GM19468 (cell line): ENCODE results near the gene ZNF423.

Experiments
- ATAC-seq: cut with Tn5 transposase; IDR thresholded peaks from one replicate; pipeline ENCODE4 v1.9.1; 2021; ENCODE audit warnings: mild to moderate bottlenecking, moderate library complexity, moderate number of reproducible peaks; ENCODE audit not compliant: unreplicated experiment; ENCODE audit errors: extremely low read depth

The ZNF423 gene

DNA sequence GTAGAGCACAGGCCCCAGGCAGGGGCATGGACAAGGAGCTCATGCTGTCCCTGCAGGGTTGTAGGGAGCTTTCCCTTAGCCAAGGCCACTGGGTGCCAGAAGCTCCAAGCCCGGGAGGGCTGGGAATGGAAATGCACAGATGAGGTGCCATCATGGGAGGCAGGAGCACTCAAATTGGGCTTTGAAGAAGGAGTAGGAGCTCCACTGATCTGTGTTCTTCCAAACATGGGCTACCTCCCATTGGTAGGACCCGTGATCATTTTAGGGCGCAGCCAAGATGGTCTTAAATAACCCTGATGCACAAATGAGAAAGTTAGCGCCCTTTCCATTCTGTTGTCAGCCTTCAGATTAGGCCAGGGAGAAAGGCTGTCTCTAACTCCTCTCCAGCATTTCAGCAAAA is 201.5 kb downstream of the ZNF423 start:
- no peak for ATAC-seq

DNA sequence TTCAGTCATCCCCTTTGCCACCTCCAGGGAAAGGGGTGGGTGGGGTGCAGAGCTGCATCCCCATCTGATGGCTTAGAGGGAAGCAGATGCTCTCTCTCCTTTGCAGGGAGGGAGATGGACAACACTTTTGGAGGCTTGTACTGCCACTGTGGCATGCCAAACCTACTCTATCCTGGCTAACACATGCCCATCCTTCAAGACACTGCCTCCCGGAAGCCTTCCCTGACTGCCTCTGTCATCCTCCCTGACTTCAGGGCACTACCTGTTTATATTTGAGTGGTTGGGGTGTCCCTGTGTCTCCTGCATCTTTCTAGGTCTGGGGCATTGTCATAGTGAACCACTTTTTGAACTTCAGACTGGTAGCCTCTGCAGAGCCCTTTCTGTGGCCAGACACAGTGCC is 202.3 kb downstream of the ZNF423 start:
- ATAC-seq: no peak

DNA sequence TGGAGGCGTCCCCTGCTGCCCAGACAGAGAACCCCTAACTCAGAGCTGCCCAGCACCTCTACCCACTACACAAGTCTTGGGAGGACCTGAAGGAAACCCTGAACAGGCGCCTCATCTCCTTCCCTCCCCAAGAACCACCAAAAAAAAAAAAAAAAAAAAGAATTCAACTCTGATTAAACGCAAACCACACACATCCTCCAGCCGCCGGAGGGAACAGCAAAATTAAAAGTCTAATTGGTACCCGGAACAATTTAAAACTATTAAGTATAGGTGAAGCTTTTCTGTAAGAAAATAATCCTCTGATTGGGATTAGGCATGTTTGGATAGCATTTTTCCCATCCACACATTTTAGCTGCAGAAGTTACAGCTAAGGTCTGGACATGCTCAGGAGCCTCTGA is 202.7 kb downstream of the ZNF423 start:
- ATAC-seq: no peak

DNA sequence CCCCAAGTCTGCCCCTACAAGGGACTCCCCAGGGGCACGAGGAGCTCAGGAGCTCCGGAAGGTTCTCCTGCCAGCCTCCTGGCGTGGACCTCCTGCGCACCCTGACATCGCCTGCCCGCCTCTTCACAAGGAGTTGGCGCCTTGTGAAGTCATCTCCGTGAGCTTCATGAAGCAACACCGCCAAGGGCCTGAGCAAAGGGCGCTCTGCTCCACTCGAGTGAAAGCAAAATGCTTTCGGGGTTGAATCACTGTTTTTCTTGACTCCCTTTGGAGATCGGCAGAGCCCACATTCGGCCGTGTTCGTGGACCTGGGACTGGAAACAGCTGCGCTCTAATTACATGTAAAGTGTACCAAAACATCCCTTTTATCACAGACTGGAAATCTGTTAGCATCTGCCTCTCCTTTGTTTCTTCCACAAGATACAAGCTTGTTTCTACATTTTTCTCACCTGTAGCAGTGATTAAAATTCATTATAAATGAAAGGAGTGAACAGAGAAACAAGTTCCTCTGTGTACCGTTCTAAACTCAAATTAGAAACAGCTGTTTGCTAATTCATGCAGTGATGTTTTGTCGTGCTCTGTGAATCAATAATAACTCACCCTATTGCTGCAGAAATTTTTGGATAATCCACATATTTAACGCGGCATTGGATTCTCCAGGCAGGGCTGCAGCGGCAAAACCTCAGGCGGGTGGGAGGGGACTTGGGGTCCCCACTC is 203.3 kb downstream of the ZNF423 start:
- no peak for ATAC-seq

DNA sequence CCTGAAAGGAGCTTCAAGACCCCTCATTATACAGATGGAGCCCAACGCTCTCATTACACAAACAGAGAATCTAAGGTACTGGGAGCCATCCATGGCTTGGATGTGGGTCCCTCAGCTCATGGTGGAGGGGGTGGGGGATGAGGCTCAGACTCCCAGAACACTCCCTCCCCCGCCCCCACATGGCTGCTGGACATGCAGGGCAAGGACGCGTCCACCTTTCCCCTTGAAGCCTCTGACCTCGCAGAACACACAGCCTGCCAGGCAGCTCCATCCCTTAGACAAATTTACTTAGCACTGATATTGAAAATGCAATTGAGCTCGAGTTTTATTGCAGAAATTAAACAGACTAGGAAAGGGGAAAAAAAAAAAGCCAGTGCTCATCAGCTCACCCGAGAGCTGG is 203.9 kb downstream of the ZNF423 start:
- ATAC-seq: no peak

DNA sequence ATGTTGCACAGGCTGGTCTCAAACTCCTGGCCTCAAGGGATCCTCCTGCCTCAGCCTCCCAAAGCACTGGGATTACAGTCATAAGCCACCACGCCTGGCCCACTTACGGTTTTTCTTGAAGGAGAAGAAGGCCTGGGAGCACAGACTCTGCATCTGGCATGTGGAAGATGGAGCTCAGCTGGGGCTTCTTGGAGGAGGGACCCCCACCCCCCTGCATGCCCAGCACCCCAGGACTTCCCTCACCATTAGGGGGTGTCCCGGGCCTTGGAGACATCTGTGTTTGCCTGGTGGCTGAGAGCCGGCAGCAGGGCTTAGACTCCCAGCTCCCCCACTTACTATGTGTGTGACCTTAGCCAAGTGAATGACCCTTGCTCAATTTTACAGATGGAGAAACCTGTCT is 204.7 kb downstream of the ZNF423 start:
- no peak for ATAC-seq

DNA sequence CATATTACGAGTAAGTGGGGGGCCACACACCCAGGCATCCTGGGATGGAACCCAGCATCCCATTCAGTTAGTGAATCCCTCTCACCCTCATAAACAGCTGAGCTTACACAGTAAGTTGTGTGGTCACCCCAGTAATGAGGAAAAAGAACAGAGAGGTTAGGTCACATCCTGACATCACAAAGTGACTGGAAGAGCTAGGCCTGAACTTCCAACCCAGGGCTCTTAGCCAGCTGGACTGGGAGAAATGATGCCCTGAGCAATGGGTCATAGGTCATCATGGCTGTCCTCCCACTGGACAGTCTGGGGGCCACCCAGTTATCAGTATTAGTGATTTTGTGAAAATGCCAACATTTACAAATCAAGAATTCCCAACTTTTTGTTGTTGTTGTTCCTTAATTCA is 205.3 kb downstream of the ZNF423 start:
- ATAC-seq: no peak

DNA sequence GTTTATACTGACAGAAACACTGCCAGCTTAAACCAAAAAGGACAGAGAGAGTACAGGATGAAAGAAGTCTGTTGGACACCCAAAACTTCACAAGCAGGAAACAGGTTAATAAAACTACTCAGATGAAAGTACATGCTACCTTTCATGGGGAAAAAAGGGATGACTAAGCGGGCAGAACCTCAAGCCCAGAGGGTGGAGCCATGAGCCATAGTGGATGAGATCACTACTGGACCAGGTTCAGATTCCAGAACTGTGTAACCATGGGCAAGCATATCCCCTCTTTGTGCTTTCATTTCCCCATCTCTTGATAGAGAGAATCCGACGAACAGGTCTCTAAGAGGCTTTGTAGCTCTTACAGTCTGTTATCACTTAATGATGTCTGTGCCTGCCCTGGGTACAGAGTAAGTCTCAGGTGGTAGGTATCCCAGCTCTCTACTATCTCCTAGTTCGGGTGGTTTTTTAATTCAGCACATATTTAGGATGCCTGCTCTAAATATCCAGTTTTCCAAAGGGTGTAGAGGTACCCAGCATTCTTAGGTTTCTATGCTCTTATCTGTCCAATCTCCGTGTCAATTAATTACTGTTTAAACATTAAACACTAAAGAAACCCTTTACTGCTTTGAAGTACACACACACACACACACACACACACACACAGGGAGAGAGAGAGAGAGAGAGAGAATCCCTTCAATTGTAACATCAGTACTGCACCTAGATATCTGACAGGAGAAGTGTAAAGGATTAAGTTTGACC is 206.7 kb downstream of the ZNF423 start:
- ATAC-seq: no peak

DNA sequence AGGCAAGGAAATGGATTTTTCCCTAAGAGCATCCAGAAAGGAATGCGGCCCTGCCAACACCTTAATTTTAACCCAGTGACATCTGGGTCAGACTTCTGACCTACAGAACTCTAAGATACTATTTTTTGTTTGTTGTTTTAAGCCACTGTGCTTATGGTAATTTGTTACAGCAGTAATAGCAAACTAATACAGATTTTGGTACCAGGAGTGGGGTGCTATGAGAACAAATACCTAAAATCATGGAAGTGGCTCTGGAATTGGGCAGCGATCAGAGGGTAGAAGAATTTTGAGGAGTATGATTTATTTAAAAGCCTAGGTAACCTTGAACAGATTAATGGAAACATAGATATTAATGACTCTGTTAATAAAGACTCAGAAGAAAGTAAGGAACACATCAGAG is 208.2 kb downstream of the ZNF423 start:
- ATAC-seq: no peak

DNA sequence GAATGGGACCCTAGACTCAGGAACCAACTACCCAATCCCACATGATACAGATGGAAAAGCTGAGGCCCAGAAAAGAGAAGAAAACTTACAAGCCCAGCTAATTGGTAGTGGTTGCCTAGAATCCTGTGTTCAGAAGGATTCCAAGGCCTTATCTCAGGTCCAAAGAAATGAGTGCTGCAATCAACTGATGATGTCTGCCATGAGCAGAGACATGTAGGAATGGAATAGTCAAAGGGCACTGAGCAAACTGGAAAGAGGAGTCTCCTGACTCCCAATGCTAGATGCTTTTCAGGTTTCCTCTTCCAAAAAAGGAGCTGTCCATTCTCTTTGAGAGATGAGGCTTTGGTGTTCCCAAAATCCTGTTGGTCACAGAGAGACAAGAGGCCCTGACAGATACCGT is 210.6 kb downstream of the ZNF423 start:
- ATAC-seq: no peak

DNA sequence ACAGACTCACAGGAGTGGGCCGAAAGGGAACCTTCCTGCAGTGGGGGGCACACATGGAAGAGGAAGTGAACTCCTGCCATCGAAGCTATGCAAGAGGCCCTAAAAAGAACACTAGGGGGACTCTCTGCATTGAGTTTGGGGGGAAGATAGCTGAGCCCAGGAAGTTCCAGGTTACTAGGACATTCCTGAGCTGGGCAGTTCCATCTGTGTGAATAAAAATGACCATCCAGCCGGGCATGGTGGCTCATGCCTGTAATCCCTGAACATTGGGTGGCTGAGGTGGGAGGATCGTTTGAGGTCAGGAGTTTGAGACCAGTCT is 211.8 kb downstream of the ZNF423 start:
- ATAC-seq: no peak

DNA sequence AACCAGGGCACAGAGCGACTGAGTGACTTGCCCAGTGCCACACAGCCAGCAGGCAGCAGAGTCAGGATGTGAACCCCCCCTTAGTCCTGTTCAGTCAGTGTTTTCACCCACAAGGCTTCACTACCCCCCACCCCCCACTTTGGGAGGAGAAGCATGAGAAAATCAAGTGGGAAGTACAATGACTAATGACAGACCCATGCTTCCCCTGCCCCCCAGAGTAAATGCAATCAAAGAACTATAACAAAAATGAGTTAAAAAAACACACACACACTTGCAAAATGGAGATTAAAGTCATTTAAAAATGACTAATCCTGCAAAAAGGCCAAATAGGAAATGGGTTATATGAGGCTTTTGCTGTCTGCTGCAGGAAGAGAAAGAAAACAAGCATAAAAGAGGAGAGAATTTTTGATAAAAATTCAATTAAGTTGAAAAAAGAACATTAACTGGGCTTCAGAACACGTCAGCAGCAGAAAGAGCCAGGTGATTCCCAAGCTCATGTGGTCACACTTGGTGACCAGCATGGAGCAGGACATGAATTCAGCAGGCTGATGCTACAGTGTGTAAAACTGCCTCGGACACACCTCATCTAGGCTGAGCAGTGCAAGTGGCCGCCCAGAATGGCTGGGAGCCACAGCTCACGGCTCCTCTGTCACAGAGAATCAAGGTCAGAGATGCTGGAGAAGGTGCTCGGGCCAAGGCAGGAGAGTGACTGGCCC is 212.3 kb downstream of the ZNF423 start:
- no peak for ATAC-seq

DNA sequence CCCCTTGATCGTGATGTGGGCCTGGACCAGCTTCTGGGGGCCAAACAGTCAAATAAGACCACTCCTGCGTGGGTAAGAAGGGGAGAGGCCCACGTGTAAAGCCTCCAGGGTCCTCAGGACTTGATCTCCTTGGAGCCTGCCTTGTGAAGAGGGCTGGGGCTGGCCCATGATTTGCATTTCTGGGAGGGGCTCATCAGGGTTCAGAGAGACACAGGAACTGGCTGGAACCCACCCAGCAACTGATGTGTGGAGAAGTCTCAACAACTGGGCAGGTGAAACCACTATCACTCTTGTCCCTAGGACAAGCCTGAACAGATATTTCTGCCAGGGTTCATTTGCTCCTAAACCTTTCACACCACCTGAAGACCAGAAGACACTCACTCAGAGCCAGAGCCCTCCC is 214.7 kb downstream of the ZNF423 start:
- no peak for ATAC-seq

DNA sequence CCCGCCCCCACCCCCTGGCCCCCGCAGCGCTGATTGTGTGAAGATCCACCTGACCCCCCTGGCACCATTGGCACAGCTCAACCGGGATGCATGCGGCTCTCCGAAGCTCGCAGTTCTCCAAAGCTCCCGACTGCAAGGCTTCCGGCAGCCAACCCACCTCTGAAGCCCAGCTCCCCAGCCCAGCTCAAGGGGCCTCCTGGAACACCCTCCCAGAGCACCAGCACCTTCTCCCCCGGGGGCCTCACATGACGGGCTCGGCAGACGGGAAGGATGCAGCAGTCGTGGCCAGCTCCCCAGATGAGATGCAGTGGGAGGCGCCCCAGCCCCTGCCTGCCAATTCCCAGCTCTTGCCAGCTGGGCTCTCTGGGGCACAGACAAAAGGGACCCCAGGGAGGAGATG is 215.3 kb downstream of the ZNF423 start:
- no peak for ATAC-seq

DNA sequence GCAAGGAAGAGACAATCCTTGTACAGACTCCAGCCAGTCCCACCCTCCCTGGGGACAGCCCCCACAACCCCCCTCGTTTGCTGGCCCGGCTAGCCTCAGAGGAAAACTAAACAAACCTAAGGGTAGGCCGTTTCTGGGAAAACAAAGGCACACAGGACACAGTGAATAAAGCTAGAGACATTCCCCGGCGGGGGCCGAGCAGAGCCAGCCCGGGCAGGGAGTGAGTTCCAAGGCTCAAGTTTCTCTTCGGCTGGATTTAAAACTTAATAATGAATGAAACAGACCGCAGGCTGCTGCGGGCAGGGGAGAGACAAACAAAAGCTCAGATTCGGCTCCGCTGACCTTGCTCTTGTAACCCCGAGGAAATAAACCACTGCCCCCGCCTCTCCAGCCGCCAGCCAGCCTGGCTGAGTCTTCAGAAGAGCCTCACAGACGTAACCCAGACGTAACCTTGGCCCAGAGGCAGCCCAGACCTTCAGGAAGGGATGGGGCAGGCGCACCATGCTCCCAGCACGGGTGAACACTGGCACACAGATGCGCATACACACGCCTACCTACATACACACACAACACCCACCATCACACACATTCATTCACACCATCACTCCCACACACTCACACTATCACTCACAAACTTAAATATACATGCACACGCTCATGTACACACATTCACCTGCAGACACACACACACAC is 216.0 kb downstream of the ZNF423 start:
- ATAC-seq: no peak

DNA sequence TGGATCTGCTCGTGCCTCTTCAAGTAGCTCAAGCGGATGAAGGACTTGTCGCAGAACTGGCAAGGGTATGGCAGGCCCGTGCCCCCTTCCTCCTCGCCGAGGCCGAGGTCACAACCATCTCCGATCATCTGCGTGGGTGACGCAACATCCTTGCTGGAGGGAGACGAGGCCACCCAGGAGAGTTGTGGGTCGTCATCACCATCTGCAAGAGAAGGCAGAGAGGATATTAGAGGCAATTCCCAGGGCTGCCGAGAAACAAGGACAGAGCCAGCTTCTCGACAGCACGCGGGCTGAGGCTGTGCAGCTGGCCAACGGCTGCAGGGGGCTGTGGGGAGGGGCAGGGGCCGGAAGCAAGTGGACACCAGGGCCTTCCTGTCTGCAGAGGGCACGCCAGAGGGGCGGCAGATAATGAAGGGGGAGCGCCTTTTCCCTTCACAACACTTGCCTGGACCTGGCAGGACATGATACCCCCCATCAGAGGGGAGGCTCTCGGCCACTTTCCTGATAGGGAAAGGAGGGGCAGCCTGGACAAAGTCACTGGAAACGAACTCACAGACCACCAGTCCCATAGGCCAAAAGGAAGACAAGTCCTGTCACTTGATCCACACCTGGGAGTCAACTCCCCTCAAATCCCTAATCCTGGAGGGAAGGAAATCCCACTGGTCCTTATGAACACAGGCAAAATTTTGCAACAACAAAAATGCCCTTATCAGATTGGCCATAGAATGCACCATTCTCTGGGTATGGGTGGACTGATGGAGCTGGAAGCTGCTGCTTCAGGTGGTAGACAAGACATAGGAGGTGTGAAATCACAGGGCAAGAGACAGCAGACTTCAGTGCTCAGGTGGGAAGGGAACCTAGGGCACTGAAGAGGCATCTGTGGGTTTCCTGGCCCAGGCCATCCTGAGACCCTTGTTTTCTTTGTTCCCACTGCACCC is 217.0 kb downstream of the ZNF423 start:
- ATAC-seq: no peak

DNA sequence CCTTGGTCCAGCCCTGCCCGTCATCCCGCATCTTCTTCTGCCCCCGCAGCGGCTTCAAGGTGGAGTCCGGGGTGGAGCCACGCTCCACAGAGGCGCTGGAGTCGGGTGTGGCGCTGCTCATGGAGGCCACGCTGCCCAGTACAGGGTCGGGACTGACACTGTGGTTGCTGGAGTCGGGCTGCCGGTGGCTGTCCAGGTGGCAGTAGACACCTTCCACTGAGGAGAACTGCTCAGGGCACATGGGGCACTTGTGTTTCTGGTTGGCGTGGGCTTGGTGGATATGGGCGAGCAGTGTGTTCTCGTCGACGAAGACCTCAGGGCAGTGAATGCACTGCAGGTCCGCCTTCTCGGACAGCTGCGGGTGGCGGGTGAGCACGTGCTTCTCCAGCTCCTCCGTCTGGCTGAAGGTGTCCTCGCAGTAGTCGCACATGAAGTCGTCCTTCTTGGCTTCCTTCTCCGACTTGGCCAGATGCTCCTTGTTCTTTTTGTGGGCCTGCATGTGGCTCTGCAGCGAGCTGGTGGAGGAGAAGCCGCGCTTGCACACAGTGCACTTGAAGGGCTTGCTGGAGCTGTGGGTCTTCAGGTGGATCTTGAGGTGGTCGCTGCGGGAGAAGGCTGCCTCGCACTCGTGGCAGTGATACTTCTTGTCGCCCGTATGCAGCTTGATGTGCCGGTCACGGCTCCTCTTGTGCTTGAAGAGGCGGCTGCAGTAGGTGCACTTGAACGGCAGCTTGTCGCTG is 217.8 kb downstream of the ZNF423 start:
- no peak for ATAC-seq

DNA sequence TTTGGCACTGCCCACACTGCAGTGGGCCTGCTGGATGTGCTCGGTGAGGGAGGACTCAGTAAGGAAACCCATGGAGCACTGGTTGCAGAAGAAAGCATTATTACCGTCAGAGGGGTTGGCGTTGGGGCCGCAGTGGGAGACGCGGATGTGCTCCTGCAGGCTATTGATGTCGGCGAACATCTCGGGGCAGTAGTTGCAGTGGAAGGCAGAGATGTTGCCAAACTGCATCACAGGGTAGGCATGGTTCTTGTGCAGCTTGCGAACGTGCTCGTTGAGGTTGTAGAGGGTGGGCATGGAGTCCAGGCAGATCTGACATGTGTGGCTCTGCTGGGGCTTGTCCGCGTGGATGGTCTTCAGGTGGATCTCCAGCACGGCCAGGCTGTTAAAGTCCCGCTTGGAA is 218.4 kb downstream of the ZNF423 start:
- no peak for ATAC-seq

DNA sequence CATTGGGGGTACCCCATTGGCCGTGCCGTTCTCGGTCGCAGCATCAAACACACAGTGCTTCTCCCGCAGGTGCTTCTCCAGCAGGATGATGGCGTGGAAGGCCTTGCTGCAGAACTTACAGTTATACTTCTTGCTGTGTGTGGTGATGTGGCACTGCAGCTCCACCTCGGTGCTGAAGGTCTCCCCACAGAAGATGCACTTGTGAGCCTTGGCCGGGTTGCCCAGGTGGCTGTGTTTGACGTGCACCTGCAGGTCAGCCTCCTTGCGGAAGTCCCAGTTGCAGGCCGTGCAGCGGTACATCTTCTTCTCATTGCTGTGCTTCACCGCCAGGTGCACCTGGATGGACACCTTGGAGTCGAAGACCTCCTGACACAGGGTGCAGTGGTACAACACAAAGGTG is 219.3 kb downstream of the ZNF423 start:
- no peak for ATAC-seq
